Glomerular endothelial cell (primary cell): Measurements from ENCODE around the gene GREB1L. TPM values are rescaled to one million over a fixed set of nuclear protein-coding genes. Genes with fewer than 3 reads are reported as not detected.
"Not testable (repeated sequence)": the region's sequence is repeated elsewhere in the genome, so short reads cannot be mapped to it uniquely, and the experiment has no call there.

ENCODE experiments used
- DNase-seq: peaks from one replicate; pipeline ENCODE4 v3.0.0-alpha.2; 2011; ENCODE audit warnings: low read depth, low spot score; ENCODE audit errors: extremely low read depth
- total RNA-seq: library from RNA; depleted of rRNA; stranded (reverse); fragments of >200 nt; gene quantifications from 2 replicates; pipeline ENCODE4 v1.2.3, GENCODE V29; 2015

Gene GREB1L
- total RNA-seq, 1 donor from 2014 or later = 1.5 TPM

DNA sequence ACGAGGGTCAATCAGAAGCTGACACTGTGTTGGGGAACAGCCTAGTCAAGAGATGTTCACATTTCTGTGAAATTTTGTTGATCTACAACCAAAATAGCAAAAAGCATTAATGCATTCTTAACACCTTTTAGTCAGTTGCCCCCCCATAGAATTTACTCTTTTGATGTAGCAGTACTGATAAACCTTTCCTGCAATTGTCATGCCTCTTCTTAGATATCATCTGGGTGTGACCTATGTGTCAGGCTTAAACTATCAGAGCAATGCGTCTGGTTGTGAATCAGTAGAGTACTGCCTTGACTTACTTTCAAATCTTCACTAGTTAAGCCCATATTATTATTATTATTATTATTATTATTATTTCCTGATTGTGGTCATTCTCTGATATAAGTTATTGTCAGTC is 61.9 kb downstream of the GREB1L start:
- DNase-seq = no peak

DNA sequence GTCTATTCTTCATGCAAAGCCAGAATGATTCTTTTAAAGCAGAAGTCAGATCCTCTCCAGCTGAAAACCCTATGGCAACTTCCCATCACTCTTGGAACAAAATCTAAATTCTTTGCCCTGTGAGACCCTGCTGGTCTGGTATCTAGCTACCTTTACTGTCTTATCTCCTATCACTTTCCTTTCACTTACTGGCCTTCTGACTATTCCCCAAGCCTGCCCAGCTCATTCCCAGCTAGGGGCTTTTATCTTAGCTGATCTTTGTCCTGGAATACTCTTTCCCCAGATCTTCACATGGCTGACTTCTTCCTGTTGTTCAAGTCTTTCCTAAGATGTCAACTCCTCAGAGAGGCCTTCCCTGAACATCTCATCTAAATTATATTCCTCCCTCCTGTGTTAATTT is 63.6 kb downstream of the GREB1L start:
- no peak for DNase-seq

DNA sequence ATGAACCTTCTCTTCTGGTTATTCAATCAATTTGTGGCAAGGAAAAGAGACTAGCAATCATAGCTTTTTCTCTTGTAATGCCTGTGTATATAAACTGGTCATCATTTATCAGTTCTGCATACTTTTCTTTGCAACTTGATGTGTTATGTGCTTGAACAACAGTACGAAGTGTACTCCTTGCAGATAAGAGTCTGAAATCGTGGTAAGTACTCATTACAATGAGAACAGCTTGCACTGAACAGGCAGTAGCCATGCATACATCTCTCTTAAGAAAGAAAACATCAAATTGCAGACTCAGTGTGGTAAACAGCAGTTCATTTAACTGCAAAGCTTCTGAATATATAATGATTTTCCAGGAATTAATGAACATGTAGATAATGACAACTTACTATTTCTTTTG is 64.3 kb downstream of the GREB1L start:
- no peak for DNase-seq

DNA sequence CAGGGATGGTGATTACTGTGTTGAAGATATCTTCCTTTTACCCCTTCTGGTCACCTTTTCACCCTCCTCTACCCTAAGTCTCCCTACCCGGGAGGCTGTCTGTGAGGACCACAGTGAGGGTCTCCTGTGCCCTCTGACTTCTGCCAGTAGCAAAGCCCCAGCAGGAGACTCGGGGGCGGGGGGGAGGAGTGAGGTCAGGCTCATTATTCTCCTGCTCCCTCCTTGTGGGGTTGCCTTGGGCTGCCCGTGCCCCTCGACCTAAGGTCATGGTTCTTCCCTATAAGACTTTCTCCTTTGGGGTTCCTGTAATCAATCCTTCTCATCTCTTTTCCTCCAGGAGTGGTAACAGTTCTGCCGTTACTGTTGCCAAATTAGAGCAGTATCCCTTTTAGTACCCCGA is 65.5 kb downstream of the GREB1L start:
- no peak for DNase-seq

DNA sequence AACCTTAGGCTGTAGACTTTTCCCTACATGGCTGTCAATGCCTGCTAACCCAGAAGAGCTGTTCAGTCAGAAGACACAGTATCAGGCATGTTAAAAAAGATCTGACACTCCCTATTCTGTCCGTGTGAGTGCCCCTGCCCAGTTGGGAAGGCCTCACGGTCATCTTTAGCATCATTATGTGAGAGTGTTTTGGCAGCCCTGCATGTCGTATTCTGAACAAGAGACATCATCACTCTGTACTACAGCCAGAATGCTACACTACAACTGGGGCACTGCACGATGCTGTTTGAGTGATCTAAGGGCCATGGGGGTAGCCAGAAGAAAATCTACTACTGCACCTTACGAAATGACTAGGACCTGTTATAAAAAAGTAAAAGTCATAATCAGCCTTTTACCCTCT is 67.2 kb downstream of the GREB1L start:
- no peak for DNase-seq

DNA sequence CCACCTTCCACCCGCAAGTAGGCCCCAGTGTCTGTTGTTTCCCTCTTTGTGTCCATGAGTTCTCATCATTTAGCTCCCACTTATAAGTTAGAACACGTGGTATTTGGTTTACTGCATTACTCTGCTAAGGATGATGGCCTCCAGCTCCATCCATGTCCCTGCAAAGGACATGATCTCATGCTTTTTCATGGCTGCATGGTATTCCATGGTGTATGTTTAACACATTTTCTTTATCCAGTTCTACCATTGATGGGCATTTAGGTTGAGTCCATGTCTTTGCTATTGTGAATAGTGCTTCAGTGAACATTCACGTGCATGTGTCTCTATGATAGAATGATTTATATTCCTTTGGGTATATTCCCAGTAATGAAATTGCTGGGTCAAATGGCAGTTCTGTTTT is 69.9 kb downstream of the GREB1L start:
- not testable (repeated sequence) for DNase-seq

DNA sequence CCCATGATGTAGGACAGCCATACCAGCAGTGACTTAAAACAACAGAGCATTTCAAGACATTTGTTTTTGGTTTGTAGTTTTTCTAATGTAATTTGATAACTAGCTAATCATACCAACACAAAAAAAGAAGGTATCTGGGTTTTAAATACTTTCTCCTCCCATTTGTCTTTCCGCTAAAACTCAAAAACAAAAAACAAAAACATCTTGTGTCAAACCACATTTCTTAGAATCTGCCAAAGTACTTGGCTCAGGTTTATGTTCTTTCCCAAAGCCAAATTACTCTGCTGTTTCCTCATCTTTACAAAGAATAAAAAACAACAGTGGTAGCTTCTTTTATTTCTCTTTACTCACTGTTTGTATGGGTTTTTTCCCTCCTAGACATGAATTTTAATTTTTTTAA is 71.5 kb downstream of the GREB1L start:
- DNase-seq = no peak

DNA sequence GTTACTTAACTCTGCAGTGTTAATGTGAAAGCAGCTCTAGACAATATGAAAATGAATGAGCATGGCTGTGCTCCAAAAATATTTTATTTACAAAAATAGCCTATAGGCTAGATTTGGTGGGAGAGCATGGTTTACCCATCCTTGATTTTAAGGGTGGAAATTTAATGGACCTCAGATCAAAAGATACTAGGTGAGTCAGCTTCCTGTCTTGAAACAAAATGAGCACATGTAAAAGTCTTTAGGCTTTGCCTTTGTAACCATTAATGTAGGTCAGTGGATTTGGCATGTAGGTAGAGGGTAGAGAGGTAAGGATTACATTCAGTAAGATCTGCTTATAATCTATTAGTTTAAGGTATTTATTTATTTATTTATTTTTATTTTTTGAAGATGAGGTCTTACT is 72.7 kb downstream of the GREB1L start:
- DNase-seq = no peak

DNA sequence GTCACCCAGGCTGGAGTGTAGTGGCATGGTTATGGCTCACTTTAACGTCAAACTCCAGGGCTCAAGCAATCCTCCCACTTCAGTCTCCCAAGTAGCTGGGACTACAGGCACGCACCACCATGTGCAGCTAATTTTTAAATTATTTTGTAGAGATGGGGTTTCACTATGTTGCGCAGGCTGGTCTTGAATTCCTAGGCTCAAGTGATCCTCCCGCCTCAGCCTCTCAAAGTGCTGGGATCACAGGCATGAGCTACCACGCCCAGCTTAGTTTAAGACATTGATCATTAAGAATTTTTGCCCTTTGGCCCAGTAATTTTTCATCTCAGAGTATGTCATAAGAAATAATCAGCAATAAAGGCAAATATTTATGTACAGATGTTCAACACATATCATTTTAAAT is 73.1 kb downstream of the GREB1L start:
- DNase-seq = not testable (repeated sequence)

DNA sequence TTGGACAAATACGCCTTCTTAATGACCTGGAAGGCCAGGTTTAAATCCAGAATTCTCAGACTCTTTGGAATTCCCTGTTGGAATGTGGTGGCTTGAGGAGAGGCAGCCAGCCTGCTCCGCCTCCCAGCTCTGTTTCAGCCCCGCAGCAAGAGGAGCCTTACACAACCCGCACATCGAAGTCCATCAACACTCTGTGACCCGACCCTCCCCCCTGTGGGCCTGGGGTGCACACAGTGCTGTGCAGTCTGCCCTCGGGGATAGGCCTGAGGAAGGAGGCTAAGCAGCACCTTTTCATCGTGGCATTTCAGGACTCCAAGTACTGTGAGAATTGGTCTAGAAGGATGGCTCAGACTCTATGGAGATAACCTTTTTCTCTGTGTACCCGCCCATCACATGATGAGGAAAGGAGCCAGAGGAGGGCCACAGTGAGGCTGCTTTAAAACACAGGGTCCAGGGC is 73.7 kb downstream of the GREB1L start:
- DNase-seq = no peak

DNA sequence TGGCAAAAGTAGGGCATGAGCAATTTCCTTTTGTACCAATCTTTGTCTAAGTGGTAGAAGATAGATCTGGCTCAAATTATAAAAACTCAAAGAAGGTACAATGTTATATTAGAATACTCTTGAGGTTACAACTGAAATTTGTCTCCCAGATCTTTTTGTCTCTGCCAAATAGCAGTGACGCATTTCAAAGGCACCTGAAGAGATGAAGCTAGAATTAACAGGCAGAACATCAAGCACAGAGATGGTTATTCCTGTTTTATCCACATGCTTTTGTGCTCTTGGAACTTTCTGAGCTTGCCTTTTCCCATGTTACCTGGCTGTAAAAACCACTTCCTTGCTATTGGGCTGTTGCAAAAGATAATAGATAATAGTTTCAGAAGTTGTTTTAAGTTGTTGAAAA is 74.3 kb downstream of the GREB1L start:
- DNase-seq = no peak

DNA sequence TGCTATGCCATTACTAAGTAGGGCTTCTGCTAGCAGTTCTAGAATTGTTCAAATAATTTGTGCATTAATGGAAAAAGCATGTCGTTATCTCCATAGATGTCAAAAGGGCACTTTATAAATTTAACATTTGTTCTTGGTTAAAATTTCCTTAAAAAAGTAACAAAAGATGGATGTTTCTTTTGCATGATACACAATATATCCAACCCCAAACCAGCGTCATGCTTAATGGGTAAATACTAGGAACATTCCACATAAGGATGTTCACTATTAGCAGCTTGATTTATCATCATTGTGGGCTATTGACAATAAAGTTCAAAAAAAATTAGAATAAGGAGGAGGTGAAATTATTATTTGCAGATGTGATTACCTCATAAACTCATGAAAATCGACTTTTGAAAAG is 79.7 kb downstream of the GREB1L start:
- DNase-seq = no peak

DNA sequence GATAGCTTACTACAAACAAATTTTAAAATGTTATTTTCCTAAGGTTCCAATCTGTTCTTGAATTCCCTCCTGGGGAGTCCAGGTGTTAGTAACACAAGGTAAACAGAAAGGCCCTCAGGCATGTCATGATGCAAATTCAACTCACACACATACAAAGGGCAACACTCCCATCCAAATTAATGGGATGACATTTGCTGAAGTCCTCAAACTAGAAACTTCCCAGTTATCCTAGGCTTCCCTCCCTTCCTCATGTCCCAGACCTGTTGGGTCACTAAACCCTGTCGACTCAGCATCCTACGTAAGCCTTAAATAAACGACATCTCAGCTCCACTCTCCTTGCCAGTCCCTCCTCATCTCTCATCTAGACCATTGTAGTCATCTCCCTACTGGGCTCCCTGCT is 85.1 kb downstream of the GREB1L start:
- DNase-seq = no peak

DNA sequence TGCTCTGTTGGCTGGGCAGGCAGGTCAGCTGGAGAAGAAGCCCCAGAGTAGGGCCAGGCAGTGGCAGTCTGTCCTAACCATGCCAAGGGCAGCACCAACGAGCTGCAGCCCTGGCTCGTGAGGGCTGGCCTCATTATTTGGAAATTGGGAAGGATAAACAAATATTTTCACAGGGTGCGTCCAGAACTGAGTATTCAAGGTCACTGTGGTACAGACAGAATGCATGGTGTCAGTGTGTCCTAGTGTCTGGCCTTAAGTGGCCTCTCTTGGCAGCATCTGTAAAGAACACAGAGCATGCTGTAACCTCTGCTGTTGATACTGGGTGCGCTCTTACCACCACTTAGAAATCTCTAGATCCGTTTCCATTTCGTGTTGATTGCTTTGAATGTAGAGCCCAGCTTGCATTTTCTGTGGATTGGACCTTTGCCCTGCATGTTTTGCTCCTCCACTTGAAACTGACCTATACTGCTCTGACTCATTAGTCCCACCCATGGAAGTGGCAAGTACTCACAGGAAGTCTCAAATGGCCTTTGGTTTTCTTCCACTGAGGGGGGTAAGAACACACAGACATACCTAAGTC is 88.2 kb downstream of the GREB1L start:
- DNase-seq = no peak

DNA sequence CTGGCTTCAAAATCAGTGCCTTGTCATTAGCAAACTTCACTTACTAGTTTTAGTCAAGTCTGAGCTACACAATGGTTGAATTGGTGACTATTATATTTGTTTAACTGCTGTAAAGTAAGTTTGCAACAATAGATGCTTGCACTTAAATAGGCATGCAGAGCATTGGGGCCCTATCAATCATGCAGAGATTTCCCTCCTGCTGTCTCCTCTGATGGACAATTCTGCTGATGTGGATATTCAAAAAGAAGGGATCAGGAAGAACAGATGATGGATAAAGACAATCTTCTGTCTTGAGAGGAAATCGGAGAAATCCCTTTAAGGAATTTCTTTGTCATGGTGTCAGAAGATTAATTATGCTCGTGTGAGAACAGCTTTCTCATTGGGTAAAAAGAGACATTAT is 89.0 kb downstream of the GREB1L start:
- no peak for DNase-seq

DNA sequence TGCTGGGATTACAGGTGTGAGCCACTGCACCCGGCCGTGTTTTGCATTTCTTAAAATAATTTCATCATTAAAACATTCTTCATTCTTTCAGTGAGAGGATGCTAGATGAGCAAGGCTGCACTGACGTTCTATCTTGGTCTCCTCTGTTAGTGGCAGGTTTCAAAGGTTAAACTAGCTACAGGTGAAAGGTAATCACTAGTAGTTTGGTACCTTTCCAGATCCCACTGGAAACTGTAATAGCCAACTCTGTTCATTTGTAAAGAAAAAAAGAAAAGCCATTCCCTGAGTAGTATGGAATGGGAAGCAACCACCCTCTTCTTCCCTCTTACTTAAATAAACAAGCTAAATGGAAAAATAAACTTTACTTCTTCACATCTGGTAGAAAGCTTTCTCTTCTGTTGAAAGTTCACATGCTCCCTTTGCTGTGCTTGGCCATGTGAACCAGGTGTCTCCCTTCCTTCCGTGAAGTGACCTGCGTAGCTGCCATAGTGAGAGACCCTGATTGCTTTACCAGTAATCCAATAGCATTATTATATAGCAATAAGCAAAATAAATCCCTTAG is 94.0 kb downstream of the GREB1L start:
- no peak for DNase-seq

DNA sequence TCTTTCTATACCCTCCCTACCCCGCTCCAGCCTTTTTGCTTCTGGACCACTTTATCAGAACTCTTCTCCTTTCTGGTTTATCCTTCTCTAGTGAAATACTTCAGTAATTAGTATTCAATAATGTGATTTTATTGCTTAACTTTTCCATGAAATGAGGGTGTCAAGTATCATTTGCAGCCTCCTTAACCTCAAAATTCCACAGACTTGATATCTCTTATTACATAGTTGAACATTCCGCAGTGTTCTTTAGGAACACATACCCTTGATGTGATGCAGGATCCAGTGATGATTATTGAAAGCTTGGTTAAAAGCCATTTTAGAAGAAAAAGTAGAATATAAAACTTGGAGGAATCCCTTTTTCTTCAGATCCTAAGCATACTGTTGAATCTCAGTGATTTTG is 94.8 kb downstream of the GREB1L start:
- DNase-seq = no peak

DNA sequence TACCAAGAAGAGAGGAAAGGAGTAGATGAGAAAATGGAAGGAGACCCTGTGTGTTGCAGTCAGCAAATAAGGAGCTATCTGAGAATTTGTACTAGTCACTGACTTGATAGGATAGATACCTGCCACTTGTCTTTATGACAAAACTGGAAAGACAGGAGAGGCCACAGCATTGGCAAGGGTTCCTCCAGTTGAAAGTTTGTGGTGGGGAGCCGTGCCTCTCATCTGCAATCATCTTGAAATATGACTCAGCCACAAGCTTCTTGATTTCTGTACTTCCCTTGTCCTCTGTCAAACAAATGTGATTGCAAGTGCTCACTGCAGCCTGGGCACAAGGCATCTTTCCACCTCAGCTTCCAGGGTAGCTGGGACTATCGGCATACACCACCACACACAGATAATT is 99.1 kb downstream of the GREB1L start:
- DNase-seq = no peak

DNA sequence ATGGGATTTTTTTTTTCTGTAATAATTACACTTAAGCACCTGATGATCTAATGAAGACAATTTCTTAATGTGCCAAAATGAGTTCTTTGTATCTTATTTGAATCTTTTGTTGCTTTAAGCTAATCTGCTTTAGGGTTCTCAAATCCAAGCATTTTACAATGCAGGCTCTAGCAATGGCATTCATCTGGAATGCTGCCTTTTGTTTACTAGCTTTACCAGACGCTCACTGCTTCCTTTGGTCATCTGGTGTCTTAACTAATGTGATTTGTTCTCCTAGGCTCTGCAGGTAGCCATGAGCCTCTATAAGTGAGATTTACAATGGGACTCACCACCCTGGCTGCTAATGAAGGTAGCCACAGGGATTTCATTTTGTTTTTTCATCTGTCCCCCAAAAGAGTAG is 100.3 kb downstream of the GREB1L start:
- DNase-seq = no peak

DNA sequence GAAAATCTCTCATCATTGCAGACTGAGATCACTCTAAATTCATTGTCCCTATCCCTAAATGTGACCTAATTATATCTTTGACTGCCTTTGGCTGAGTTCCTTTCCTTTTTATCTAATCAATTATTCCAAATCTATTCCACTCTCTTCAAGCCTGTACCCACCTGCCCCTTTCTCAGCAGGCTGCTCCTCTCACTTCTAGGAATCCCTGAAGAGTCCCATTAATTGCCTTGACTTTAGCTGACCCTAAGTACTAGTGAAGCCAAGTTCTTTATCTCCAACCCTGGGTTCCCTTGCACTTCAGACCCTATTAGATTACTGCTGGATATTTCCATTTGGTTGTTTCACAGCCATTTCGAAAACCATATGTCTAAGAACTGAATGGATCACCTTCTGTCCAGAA is 102.8 kb downstream of the GREB1L start:
- no peak for DNase-seq

DNA sequence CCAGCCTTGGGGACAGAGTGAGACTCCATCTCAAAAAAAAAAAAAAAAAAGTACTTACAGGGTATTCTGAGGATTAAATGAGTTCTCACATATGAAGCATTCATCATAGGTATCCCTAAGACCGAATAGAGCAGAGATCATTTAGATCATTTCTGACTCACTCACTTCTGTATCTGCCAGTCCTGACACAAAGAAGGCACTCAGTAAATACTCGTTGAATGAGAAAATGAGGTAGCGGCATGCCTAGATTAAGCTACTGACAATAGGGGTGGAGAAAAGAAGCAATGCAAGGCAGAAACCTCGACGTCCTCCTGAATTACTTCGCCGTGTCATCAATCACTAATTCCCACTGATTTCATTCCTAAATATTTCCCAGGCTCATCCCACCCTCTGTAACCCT is 103.8 kb downstream of the GREB1L start:
- no peak for DNase-seq

DNA sequence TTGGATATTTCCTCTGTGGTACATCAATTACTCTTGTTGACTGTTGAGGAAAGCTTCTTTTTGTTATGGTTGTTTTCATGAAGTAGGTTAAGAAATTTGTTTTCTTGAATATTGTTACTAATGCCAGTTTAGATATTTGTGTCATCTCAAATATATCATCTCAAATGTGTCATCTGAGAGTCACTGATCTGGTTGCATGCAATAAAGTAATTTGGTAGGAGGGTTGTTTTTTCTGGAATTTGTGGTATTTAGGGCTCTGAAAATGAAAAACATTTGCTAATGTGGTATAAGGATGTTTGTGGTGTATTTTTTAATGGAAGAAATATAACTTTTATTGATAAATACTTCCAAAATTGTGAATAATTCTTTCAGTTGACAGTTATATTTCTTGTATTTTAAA is 117.7 kb downstream of the GREB1L start:
- no peak for DNase-seq

DNA sequence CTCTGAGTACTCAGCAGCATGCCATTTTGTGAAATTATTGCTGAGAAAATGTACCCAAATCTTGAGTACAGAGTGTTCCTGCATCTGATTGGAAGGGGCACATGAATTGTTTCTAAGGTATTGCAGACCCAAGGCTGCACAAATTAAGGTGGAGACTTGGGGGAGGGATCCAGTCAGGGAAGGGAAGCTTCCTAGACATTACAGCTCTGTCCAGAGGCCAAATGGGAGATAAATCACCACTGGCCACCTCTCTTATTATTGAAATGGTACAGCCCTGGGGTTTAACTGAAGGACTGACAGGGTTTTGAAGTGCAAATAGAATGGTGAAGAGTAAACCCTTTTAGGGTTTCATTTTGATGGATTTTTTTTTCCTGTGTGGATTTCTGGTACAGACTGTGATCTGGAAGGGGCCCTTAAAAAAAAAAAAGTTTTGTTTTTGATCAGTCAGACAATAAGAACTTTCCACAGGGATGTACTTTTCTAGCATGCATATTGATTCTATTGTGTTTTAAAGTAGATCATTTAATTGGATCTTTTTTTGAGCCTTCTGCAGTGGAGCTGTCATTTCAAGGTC is 119.4 kb downstream of the GREB1L start:
- no peak for DNase-seq
